ENCODE results near the gene CTRB1.

The CTRB1 gene

GRCh38 chr16:75218256-75219076 lies at the start of gene CTRB1:
Gene CTRB1, plus strand, starts transcription at chr16:75218988. Its CDS starts 20 bp downstream, at chr16:75219008.
- no peak for DNase-seq

DNA sequence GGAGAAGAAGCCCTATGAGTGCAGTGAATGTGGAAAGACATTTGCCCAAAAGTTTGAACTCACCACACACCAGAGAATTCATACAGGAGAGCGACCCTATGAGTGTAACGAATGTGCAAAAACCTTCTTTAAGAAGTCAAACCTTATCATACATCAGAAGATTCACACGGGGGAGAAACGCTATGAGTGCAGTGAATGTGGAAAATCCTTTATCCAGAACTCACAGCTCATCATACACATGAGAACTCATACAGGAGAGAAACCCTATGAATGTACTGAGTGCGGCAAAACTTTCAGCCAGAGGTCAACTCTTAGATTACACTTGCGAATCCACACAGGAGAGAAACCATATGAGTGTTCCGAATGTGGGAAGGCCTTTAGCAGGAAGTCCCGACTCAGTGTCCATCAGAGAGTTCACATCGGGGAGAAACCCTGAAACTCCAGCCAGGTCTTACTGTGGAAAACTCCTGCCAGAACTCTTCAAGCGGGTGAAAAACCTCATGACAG lies 48.8 kb upstream of the CTRB1 start:
- no peak for DNase-seq

DNA sequence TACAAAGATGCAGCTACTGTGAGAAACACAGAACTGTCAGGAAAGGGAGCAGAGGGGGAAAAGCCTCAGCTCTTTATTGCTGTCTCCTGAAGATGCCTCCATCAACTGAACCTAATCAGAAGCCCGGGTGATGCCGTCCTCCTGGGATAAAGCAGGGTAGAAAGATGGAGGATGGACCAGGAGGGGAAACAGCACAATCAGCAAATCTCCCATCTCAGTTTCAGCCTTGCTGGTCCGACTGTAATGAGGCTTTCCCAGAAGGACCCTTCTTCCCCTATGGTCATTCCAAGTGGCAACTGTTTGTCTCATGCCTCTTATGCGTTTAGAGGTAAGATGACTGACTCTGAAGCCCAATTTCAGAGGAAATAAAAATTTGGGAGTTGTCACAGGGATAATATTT lies 46.2 kb upstream of the CTRB1 start:
- DNase-seq: no peak

DNA sequence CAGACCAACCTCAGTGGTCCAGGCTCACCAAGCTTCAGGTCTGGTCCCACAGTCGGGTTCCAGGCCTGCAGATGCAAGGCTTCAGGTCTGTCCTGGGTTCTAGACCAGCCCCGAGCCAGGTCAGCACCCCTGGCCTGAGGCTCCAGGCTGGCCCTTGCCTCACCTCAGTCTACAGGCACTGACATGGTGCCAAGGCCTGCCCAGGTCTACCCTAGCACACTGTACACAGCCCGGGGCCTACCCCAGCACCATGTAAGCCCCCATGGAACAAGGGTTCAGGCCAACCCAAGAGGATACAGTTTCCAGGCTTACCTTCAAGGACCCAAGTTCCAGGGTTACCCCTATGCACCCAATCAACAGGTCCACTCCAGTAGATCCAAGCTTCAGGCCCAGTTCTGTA lies 43.7 kb upstream of the CTRB1 start:
- DNase-seq: no peak

GRCh38 chr16:75176926-75177325 lies 41.9 kb upstream of the CTRB1 start:
- DNase-seq: no peak

DNA sequence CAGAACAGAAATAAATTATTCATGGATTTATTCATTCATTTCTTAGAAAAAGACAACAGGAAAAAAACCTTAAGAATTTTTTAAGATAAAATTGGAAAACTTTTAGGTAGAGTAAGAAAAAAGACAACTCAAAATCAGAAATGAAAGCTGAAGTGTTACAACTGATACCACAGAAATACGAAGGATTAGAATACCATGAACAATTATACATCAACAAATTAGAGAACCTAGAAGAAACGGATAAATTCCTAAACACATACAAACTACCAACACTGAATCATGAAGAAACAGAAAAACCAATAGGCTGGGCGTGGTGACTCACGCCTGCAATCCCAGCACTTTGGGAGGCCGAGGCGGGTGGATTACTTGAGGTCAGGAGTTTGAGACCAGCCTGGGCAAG lies 39.6 kb upstream of the CTRB1 start:
- no peak for DNase-seq

DNA sequence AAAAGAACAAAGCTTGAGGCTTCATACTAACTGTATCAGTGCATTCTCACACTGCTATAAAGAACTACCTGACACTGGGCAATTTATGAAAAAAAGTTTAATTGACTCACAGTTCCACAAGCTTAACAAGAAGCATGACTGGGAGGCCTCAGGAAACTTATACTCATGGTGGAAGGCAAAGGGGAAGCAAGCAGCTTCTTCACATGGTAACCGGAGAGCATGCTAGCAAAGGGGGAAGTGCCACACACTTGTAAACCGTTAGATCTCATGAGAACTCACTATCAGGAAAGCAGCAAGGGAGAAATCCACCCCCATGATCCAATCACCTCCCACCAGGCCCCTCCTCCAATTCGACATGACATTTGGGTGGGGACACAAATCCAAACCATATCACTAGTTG lies 37.2 kb upstream of the CTRB1 start:
- DNase-seq: no peak

DNA sequence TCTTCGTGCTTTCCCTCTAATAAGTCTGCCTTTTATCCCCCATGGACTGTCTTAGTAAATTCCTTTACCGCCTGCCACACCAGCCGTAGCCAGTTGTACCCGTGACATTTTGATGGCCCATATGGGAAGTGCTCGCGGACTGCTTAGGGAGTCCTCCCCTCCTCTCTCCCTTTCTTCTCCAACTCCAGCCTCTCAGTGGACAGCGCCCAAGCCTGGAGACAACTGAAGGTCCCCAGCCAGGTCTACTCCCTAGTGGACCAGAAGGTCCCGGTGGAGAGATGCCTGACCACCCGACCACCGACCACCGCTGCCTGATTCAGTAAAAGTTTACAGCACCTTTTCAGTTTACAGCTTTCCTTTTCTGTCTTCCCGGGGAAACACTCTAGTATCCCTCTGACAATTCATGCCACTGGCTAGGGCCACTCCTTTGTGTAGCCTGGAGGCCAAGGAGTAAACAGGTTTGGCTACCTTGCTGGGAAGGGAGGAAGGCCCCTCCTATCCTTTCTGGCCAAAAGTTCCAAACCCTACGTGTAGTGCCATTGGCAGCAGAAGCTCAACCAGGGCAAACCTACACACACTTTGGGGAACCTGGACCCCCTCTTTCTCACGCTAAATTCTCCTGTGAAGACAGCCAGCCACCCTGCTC lies 29.8 kb upstream of the CTRB1 start:
- no peak for DNase-seq

DNA sequence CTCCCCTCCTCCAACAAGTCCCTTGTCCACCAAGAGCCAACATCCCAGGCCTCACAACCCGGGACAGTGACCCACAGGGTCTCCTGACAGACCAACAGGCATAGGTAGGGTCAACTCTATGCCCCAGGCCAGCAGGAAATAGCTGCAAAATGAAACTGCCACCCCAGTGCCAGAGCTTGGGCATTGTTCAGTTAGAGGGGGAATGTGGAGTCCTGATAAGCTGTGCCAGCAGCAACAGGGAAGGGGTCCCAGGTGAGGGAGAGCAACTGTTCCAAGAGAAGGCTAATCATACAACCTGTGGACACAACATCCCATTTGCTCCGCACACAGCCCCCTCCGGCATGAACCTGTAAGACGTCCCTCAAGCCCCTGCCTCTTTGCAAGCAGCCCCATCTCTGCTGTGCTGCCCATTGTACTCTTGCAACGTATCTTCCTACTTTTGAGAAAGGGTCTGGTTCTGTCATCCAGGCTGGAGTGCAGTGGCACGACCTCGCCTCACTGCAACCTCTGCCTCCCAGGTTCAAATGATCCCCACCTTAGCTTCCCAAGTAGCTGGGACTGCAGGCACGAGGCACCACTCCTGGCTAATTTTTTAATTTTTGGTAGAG lies 29.0 kb upstream of the CTRB1 start:
- no peak for DNase-seq

- DNase-seq: no peak
Measured at GRCh38 chr16:75192606-75193264, 26.1 kb upstream of the CTRB1 start.

DNA sequence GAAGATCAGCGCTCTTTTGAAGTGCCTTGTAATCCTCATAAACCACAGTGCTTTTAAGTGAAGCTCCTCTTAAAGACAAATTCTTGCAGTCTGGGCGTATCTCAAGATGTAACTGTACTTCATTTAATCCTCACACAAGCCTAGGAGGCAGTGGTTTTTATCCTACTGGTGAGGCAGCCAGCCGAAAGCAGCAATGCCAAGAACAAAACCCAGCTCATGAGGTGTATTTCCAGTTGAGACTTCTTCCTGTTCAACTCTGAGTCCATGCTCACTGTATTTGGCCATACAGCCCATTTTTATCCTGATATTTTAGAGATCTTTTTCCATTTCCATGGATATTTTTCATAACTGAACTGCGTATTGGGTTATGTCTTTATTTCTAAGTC lies 25.5 kb upstream of the CTRB1 start:
- no peak for DNase-seq

- no peak for DNase-seq
Measured at GRCh38 chr16:75193730-75194444, 24.9 kb upstream of the CTRB1 start.

DNA sequence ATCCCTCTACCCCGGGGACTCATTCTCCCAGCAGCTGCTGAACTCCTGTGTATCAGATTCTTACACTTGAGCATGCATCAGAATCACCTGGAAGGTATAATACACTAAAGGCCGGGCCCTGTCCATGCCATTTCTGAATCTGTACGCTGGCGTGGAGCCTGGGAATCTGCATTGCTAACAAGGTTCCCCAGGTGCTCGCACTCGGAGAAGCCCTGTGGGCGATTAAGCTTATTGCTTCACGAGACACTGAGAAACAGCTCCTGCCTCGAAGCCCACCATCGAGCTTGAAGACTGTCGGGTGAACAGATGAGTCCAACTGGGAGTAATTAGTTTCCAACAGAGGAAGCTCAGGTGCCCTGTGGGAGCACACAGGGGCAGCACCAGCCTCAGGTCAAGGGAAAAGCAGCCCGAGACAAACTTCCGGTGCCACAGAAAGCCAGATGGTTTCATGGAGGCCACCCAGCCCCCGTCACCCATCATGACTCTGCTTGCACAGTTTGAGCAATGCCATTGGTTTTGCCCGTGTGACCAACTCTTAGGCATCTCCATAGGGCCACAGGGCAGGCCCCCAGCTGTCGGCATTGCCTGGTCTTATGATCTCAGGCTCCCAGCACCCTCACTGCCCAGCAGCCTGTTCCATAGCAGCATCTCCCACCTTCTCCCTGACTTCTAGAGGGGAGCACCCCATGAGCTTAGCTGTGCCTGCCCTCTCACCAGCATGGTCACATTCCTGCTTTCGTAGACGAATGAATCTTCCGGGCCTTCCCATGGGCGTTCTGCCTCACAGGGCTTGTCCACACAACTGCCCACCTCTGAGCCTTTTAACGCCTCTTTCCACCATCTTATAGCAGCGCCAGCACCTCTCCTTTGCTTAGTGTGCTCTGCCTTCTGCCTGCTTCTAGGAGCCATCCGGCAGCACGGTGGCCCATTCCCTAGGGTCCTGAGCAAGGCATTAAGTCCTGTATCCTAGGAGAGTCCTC lies 22.7 kb upstream of the CTRB1 start:
- no peak for DNase-seq

- no peak for DNase-seq
Measured at GRCh38 chr16:75196836-75197235, 22.0 kb upstream of the CTRB1 start.

DNA sequence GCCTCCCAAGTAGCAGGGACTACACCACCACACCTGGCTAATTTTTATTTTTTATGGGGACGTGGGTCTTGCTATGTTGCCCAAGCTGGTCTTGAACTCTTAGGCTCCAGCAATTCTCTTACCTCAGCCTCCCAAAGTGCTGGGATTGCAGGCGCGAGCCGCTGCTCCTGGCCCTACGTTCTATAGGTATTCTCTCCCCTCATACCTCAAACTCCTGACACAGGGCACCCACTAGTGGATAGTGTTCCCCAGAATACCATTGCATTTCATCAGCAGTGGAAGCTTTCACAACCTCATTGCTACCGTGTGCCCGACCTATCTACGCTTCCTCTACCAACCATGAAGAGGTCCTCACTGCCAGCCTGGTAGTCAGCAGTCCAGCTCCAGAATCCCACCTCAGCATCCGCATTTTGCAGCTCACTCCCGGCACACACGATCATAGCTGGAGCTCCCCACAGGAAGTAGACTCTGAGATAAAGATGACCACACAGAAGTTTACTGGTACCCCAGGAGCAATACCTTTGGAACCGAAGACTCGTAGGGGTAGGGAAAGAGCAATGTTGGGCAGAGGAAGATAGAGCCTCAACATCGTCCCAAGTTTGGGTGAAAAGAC lies 21.2 kb upstream of the CTRB1 start:
- DNase-seq: no peak

DNA sequence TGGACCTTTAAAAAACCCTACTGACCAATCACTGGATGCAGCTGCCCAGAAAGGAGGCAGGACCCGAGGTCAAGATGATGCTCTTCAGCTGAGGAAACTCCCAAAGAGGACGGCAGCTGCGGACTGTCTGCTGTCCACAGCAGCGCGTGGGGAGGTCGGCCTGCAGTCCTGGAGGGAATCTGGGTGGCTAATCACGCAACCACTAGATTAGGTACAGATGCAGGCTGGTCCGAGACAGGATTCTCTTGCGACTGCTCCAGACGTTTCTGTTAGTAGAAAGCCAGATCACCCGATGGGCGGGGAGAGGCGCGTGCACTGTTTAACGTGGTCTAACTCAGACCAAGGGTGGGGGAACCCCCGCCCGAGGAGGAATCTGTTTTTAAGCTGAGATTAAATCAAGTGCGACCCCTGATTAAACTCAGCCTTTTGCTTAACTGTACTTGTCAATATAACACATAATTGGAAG lies 20.6 kb upstream of the CTRB1 start:
- no peak for DNase-seq

DNA sequence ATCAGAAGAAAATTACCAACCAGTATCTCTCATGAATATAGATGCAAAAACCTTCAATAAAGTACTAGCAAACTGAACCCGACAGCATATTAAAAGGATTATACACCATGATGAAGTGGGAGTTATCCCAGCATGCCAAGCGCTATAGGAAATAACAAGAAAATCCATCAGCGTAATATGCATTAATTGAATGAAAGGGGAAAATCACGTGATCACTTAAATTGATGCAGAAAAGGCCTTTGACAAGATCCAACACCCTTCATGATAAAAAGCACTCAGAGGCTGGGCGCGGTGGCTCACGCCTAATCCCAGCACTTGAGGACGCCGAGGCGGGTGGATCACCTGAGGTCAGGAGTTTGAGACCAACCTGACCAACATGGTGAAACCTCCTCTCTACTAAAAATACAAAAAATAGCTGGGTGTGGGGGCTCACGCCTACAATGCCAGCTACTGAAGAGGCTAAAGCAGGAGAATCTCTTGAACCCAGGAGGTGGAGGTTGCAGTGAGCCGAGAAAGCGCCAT lies 16.7 kb upstream of the CTRB1 start:
- no peak for DNase-seq

DNA sequence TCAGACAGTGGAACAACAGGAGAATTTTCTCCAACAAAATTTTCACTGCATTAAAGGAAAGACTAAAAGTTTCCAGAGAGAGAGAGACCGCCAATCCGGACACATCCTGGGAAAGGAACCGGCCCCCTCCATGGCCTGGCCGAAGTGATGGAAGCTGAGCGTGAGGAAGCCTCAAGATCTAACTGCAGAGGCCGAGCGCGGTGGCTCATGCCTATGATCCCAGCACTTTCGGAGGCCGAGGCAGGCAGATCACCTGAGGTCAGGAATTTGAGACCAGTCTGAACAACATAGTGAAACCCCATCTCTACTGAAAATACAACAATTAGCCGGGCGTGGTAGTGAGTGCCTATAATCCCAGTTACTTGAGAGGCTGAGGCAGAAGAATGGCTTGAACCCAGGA lies 15.7 kb upstream of the CTRB1 start:
- no peak for DNase-seq

DNA sequence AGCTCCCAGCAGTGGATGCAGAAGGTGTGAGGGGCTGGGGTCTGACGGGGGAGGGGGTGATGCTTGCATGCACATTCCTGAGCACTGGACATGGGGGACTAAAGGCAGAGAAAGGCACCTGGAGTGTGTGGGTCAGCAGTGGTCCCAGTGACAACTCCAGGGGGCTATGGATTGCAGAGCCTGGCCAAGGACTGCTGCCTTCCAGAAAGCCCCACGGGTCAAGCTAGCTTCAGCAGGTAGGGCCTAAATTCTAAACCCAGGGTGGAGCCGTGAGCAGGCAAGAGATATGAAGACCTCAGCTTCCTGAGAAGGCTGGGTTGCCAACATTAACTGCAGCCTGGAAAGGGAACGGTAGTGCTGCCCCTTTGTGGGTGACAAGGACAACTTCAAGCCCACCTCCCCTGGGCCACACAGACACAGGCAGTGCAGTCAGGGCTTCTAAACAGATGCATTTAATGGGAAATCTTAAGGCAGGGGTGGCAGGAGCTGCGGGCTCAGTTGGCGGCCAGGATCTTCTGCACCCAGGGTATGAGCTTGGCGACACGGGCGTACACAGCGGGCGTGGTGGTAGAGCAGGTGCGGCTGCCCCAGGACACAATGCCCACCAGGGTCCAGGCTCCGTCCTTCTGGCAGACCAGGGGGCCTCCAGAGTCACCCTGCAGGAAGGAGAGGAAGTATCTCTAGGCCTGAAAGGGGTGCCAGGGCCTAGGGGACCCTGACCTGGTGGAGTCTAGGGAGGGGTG lies 14.9 kb upstream of the CTRB1 start:
- no peak for DNase-seq

DNA sequence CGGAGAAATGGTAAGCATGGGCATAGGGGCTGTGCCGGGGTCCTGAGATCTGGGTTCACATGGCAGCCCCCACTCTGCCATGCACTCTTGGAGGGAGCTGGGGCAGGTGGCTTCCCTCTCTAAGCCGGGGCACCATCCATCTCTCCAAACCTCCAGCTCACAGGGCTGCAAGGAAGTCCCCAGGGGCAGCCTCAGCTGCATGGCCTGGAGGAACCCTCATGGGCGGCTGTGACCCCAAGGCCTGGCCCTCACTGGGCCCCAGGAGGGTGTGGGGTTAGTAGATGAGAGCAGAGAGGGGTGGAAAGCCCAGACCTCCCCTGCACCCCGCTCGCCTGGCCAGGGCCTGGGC lies 14.4 kb upstream of the CTRB1 start:
- DNase-seq: no peak
